Thoracic aorta (tissue), 2 donors: Measurements from ENCODE around the gene FNDC3B. TPM values are rescaled to one million over a fixed set of nuclear protein-coding genes. Genes with fewer than 3 reads are reported as not detected.

Source experiments
- ATAC-seq: fragments of 150-250 bp; one replicate; pipeline ENCODE4 v1.8.0; 2017; ENCODE audit warnings: low read depth; ENCODE audit not compliant: insufficient number of reproducible peaks, low FRiP score
- DNase-seq: peaks from one replicate; pipeline ENCODE4 v3.0.0-alpha.2; 2020; ENCODE audit warnings: low spot score
- H3K27ac ChIP-seq, 2 donors: fragments of 200-600 bp; sonication (generic); 1 replicate in 1 of 2; 2 replicates in 1 of 2; pipeline ENCODE4 v1.5.1; 2016; ENCODE audit warnings: mild to moderate bottlenecking in 2 of 2, moderate library complexity in 2 of 2
- H3K27me3 ChIP-seq: fragments of 200-600 bp; sonication (generic); replicated peaks from 2 replicates; pipeline ENCODE4 v1.6.0; 2016; ENCODE audit warnings: mild to moderate bottlenecking; ENCODE audit not compliant: insufficient read depth
- H3K36me3 ChIP-seq: fragments of 200-600 bp; sonication (generic); one replicate; pipeline ENCODE4 v1.5.1; 2016
- H3K4me1 ChIP-seq, 2 donors: fragments of 200-600 bp; sonication (generic); 1 replicate in 1 of 2; 2 replicates in 1 of 2; pipeline versions ENCODE4 v1.5.1 to v1.6.0; 2016; ENCODE audit warnings: low read depth in 2 of 2, mild to moderate bottlenecking in 1 of 2; ENCODE audit not compliant: control insufficient read depth in 1 of 2
- H3K4me3 ChIP-seq: fragments of 200-600 bp; sonication (generic); 2 replicates; pipeline ENCODE4 v1.5.1; 2016; ENCODE audit warnings: mild to moderate bottlenecking
- H3K9me3 ChIP-seq: fragments of 200-600 bp; sonication (generic); 2 replicates; pipeline ENCODE4 v1.5.1; 2016
- CTCF ChIP-seq: fragments of 200-600 bp; sonication (generic); IDR thresholded peaks from one replicate; pipeline ENCODE4 v1.5.1; 2019; ENCODE audit warnings: antibody characterized with exemption
- total RNA-seq, 2 donors: library from RNA; depleted of rRNA; stranded (reverse); fragments of >200 nt; gene quantifications; one replicate each; pipeline versions ENCODE4 v1.1.0 to v1.2.3, GENCODE V29; 2016

FNDC3B gene
- total RNA-seq, 2 donors from 2014 or later: 113 to 163 TPM

GRCh38 chr3:172021164-172021563 is 18.2 kb upstream of the FNDC3B start:
- DNase-seq (no peak), ATAC-seq (no peak)

GRCh38 chr3:172021859-172022258 is 17.5 kb upstream of the FNDC3B start:
- no peak for TF ChIP-seq CTCF
- DNase-seq (no peak), ATAC-seq (no peak)
- Histone ChIP-seq H3K36me3 (no peaks in the 10 kb centered on the region), H3K27me3 (no peaks in the 10 kb centered on the region), H3K4me1 (no peaks in the 10 kb centered on the region), H3K27ac (no peak overlapping the region), H3K9me3 (no peaks in the 10 kb centered on the region), H3K4me3 (no peak overlapping the region)

More at GRCh38 chr3:172021164-172021563, 18.2 kb upstream of the FNDC3B start:
- H3K27me3 ChIP-seq: no peaks in the 10 kb centered on the region
- H3K36me3 ChIP-seq: no peaks in the 10 kb centered on the region
- no peaks in the 10 kb centered on the region for H3K9me3 ChIP-seq
- no peak overlapping the region for H3K4me3 ChIP-seq
- no peak overlapping the region for H3K27ac ChIP-seq
- no peak for TF ChIP-seq CTCF
- H3K4me1 ChIP-seq: no peaks in the 10 kb centered on the region

GRCh38 chr3:172023915-172024314 is 15.5 kb upstream of the FNDC3B start:
- Histone ChIP-seq H3K27ac (no peak overlapping the region), H3K36me3 (no peaks in the 10 kb centered on the region), H3K9me3 (no peaks in the 10 kb centered on the region), H3K4me3 (no peak overlapping the region), H3K27me3 (no peaks in the 10 kb centered on the region), H3K4me1 (no peaks in the 10 kb centered on the region)
- ATAC-seq (no peak), DNase-seq (no peak)
- TF ChIP-seq CTCF: no peak

- Histone ChIP-seq H3K27me3 (no peaks in the 10 kb centered on the region), H3K36me3 (no peaks in the 10 kb centered on the region), H3K4me1 (no peaks in the 10 kb centered on the region), H3K4me3 (no peak overlapping the region), H3K9me3 (no peaks in the 10 kb centered on the region), H3K27ac (no peak overlapping the region)
- no peak for TF ChIP-seq CTCF
- DNase-seq (no peak), ATAC-seq (no peak)
These were observed 14.7 kb upstream of the FNDC3B start for GRCh38 chr3:172024679-172025078.

- Histone ChIP-seq H3K27ac (no peak overlapping the region), H3K36me3 (no peaks in the 10 kb centered on the region), H3K4me3 (no peak overlapping the region), H3K27me3 (no peaks in the 10 kb centered on the region), H3K4me1 (no peaks in the 10 kb centered on the region), H3K9me3 (no peaks in the 10 kb centered on the region)
- DNase-seq (no peak), ATAC-seq (no peak)
- no peak for TF ChIP-seq CTCF
These were observed 9.8 kb upstream of the FNDC3B start for GRCh38 chr3:172029425-172030098.
